H1 (cell line): ENCODE measurements around the gene LPP.

ENCODE experiments used
- CTCF ChIP-seq, 3 experiments: IDR thresholded peaks; 1 replicate in 2 of 3; 2 replicates in 1 of 3; pipeline versions ENCODE4 v1.5.1 to v1.6.1; 2011; ENCODE audit warnings: low read length in 3 of 3, mild to moderate bottlenecking in 3 of 3, inconsistent platforms in 2 of 3, low read depth in 1 of 3, moderate library complexity in 1 of 3; ENCODE audit not compliant: insufficient read depth in 1 of 3; ENCODE audit errors: control extremely low read depth in 1 of 3
- JUND ChIP-seq: IDR thresholded peaks from 2 replicates; pipeline ENCODE4 v1.6.1; 2011; ENCODE audit warnings: mild to moderate bottlenecking, improper control_type of control experiment, low read length
- MAFK ChIP-seq: IDR thresholded peaks from 2 replicates; pipeline ENCODE4 v1.6.1; 2012; ENCODE audit warnings: low read depth, mild to moderate bottlenecking, improper control_type of control experiment, low read length
- POLR2AphosphoS5 ChIP-seq: IDR thresholded peaks from 2 replicates; pipeline ENCODE4 v1.6.1; 2011; ENCODE audit warnings: low read depth, low read length
- RAD21 ChIP-seq, 2 experiments: IDR thresholded peaks in 1 of 2; conservative IDR thresholded peaks in 1 of 2; 2 replicates each; pipeline ENCODE4 v1.6.1; 2011; ENCODE audit warnings: low read depth in 2 of 2, low read length in 2 of 2, improper control_type of control experiment in 1 of 2, inconsistent platforms in 1 of 2, mild to moderate bottlenecking in 1 of 2, moderate library complexity in 1 of 2
- SIN3A ChIP-seq, 2 experiments: IDR thresholded peaks in 1 of 2; conservative IDR thresholded peaks in 1 of 2; 2 replicates each; pipeline ENCODE4 v1.6.1; 2011 to 2012; ENCODE audit warnings: low read length in 2 of 2, improper control_type of control experiment in 1 of 2, low read depth in 1 of 2, mild to moderate bottlenecking in 1 of 2
- SUZ12 ChIP-seq: fragments of 200-600 bp; sonication (generic); IDR thresholded peaks from 2 replicates; pipeline ENCODE4 v1.6.1; 2012; ENCODE audit warnings: mild to moderate bottlenecking, inconsistent platforms, low read length, moderate library complexity, mixed read lengths
- TCF12 ChIP-seq: IDR thresholded peaks from 2 replicates; pipeline ENCODE4 v1.6.1; 2011; ENCODE audit warnings: low read depth, mild to moderate bottlenecking, low read length

GRCh38 chr3:188918093-188918492, 764.1 kb downstream of the LPP start:
- TF ChIP-seq RAD21 (IDR thresholded peaks at IDR 0.05 in 1 of 2, conservative IDR thresholded peaks at IDR 0.05 in 1 of 2; ENCODE audit: low read depth in 2 of 2, low read length in 2 of 2) (no peak), CTCF (IDR thresholded peaks at IDR 0.05; ENCODE audit: control extremely low read depth in 1 of 3, insufficient read depth in 1 of 3, low read depth in 1 of 3, low read length in 3 of 3) (no peak), MAFK (no peak), SIN3A (conservative IDR thresholded peaks at IDR 0.05 in 1 of 2, IDR thresholded peaks at IDR 0.05 in 1 of 2; ENCODE audit: low read depth in 1 of 2, low read length in 2 of 2) (no peak), POLR2AphosphoS5 (no peak), SUZ12 (no peak), TCF12 (no peak), JUND (no peak)
